ENCODE data around the gene B4GALT5.

Gene B4GALT5

DNA sequence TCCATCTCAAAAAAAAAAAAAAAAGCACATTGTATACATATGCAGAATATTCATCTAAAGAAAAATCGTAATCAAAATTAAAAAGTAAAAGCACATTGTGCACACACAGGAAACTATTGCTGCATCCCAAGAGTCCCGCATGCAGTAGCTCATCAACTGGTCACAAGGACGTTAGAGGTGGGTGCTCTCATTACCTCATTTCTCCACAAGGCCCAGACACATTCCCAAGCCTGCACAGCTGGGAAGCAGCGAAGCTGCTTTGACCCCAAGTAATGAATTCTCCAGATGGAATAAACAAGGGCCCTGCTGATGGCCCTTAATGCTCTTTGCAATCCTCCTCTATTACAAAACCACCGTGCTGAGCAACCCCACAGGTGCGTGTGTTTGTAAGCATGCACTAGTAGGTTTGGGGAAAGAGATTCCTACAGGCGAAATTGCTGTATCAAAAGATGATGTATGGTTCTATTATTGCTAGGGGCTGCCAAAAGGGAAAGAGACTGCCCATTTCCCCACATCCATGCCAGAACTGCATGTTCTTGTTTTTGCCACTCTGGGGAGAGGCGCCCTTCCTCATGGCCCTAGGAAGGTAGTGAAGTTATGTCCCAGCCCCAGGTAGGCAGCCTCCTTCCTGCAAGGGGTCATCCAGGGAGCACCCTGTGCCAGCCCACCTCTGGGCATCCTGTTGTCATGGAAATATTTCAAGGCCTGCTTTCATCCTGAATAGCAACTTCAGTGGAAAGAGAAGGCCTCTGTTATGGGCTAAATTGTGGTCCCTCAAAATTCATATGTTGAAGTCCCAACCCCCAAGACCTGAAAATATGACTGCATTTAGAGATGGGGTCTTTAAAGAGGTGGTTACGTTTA lies 111.1 kb downstream of the B4GALT5 start:
- no peak for DNase-seq

- DNase-seq: no peak
Measured at GRCh38 chr20:49601153-49601924, 112.3 kb downstream of the B4GALT5 start.

GRCh38 chr20:49599746-49600113 lies 113.9 kb downstream of the B4GALT5 start:
- DNase-seq: no peak

- no peak for DNase-seq
Measured at GRCh38 chr20:49597825-49598395, 115.8 kb downstream of the B4GALT5 start.

DNA sequence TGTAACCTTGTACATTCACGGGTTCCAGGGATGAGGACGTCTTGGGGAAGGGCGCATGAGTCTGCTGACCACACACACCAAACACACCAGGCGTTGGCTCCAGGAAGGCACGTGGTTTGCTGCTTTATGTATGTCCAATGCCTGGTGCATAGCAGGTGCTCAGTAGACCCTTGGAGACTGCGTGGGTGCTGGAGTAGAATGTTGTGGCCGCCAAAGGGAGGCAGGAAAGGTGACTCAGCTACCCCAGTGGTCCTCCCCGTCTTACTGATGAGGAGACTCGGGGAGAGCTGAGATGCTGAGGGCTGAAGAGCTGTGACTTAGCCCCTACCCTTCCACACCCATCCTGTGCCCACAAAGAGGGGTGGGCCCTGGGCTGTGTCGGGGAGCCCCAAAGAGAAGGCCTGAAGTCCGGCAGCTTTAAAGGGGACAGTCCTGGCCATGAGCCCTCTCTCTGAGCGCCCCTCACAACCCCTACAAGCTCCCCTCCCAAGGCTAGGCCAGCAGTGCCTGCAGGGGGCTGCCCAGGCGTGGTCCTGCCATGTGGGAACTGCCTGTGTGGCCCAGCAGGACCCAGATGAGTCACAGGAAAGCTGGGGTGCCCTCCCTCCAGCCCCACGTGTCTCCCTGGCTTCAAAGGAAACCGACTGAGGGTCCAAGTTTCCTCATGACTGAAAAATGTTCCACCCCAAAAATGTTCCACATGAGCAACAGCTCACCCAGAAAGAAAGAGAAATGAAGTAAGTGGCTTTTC lies 117.7 kb downstream of the B4GALT5 start:
- DNase-seq: no peak

GRCh38 chr20:49595346-49595745 lies 118.3 kb downstream of the B4GALT5 start:
- DNase-seq: no peak

GRCh38 chr20:49594931-49595315 lies 118.8 kb downstream of the B4GALT5 start:
- no peak for DNase-seq

DNA sequence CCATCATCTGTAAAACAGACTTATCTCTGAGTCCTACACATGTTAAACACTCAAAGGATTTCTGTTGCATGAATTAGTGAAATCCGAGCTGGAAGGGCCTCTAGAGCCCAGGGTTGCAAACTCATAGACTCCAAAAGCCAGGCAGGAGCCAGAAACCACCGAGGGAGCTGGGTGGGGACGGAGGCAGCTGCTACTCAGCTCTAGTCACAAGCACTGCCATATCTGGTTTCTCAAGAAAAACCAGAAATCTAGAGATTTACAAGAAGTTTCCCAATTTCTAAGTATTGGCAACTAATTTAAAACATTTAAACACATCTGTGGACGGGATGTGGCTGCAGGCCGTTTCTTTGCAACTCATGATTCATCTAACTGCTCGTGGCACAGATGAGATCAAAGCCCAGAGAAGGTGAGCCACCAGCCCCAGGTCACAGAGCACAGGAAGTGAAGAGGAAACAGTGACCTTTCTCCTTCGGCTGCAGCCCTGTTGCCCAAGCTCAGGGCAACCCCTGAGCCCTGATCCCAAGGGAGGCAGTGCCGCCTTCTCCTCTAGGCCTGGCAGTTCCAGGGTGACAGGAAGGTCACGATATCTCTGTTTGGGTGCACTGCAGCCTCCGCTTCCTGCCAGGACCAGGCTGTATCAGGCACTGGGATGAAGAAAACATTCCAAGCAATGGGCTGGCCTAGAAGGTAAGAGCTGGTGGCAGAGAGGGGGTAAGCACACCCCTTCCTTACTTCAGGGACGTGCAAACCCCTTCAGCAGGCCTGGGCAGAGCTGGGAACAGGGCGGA lies 119.3 kb downstream of the B4GALT5 start:
- no peak for DNase-seq

GRCh38 chr20:49593466-49594142 lies 120.1 kb downstream of the B4GALT5 start:
- DNase-seq: no peak

DNA sequence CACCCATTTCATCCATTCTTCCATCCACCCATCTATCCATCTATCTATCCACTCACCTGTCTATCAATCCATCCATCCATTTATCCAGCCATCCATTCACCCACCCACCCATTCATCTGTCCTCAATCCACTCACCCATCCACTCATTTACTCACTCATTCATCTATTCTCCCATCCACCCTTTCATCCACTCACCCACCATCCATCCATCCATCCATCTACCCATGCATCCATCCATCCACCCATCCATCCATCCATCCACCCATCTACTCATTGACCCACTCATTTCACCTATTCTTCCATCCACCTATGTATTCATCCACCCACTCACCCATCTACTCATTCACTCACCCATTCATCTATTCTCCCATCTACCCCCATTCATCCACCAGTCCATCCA lies 121.6 kb downstream of the B4GALT5 start:
- no peak for DNase-seq

GRCh38 chr20:49591217-49591865 lies 122.3 kb downstream of the B4GALT5 start:
- no peak for DNase-seq

DNA sequence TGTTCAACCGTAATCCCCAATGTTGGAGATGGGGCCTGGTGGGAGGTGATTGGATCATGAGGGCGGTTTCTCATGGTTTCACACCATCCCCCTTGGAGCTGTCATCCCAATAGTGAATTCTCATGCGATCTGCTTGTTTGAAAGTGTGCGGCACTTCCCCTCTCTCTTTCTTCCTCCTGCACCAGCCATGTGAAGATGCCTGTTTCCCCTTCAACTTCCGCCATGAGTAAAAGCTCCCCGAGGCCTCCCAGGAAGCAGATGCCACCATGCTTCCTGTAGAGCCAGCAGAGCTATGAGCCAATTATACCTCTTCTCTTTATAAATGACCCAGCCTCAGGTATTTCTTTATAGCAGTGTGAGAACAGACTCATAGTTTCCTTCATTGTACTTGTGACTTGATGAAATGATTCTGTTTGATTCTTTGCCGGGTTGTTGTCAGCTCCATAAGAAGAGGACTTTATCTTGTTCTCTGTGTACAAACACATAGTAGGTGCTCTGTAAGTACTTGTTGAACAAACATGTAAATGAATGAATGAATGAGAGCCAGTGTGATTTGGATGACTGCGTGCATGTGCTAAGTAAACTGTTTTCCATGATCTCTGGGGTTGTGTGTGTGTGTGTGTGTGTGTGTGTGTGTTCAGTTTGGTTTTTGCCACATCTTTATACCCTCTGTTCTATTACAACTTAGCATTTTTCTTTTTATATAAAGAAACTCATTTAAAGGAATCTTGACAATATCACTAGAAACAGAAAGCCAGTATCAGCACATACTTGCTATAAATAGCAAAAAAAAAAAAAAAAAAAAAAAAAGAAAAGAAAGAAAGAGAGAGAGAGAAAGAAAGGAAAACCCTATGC lies 123.3 kb downstream of the B4GALT5 start:
- DNase-seq: no peak

DNA sequence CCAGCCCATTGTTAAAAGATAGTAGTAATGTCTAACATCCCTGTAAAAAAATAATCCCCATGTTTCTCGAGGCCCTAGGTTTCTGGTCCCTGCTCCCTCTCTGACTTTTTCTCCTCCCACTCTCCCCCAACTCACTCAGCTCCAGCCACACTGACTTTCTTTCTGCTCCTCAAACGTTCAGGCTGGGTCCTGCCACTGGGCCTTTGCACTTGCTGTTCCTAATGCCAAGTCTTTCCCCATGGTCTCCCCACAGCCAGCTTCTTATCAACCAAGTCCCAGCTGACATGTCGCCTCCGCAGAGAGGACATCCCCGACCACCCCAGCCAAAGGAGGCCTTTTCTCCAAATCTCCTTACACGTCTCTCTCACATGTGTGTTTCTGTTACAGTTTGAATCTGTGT lies 123.9 kb downstream of the B4GALT5 start:
- no peak for DNase-seq

DNA sequence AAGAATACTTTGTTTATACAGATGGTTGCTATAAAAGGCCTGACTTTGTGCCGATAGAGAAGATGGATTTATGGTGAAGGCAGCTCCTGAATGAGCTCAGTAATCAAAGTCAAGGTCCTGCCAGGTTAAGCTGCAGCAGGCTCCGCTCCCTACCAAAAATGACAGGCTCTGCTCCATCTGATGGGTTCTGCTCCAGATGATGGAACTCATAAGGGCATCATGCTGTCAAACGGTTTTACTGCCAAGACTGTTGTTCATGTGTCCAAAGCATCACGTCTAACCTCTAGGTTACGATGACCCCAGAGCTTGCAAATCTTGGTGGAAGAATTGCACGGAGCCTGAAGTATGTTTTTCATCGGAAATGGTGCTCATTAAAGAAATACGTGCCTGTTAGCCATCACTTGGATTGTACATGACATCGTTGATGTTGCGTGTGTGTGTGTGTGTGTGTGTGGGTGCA lies 126.5 kb downstream of the B4GALT5 start:
- DNase-seq: no peak

DNA sequence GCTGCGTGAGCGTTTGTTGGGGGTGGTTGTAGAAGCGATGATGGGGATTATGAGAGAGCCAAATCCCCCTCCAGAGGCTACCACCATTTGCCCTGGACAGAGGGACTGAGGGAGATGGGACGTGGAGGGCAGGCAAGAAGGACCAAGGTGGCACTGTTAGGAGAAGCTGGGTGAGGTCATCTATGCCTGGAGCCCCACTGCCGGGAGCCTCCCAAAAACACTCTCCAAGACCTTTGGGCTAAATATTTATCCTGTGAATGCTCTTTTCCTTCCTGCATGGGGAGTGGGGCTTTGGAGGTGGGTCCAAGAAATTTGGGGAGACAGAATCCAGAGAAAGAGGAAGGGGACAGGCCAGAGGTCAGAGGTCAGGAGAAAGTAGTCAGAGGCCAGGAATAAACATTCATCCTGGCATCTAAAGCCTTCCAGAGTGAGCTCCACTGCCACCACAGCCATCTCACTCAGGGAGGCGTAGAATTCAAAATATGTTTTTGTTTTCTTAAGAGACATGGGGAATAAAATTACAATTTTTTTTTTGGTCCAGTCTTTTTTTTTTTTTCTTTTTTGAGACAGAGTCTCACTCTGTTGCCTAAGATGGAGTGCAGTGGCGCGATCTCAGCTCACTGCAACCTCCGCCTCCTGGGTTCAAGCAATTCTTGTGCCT lies 128.0 kb downstream of the B4GALT5 start:
- no peak for DNase-seq

DNA sequence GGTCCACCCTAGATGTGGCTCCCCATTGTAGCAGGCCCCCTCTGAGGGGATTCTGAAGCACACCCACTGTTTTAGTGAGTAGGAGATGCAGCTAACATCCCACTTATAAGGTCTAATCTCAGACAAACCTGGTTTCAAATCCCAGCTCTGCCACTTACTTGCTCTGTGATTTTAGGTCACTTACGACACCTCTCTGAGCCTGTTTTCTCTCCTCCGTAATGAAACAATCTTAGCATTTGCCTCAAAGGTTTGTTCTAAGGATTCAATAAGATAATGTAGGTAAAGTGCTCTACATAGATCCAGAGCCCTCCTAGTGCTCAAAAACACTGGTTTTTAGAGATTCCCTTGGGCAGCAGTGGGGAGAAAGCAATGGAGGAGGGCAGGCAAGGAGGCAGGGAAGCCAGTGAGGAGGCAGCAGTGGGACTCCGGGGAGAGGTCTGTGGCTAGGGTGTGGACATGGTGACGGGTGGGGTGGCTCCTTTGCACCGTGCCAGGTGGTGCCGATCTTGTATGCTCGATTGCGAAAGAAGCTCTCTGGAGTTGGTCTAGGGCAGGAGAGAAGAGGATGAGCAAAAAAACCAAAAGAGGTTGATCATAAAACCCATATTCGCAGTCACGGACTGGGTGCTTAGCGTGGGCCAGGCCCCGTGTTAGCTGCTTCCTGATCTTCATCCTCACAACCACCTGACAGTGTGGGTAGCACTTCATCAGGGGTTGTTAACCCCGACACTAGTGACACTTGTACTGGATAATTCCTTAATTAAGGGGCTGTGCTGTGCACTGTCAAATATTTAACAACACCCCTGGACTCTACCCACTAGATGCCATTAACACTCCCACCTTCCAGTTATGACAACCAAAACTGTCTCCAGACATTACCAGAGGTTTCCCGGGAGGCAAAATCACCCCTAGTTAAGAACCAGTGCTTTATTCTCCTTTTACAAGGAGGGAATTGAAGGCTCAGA lies 129.0 kb downstream of the B4GALT5 start:
- DNase-seq: no peak

- no peak for DNase-seq
Measured at GRCh38 chr20:49583669-49584417, 129.8 kb downstream of the B4GALT5 start.

- DNase-seq: no peak
Measured at GRCh38 chr20:49583343-49583668, 130.4 kb downstream of the B4GALT5 start.

All from stimulated activated naive CD4-positive, alpha-beta T cell (primary cell).